GM12864 (cell line): ENCODE measurements around the gene C5.
"Not testable (repeated sequence)": the region's sequence is repeated elsewhere in the genome, so short reads cannot be mapped to it uniquely, and the experiment has no call there.

ENCODE experiments used
- DNase-seq: peaks from one replicate; pipeline ENCODE4 v3.0.0-alpha.2; 2011; ENCODE audit warnings: low read depth
- H3K4me3 ChIP-seq: 2 replicates; pipeline ENCODE4 v1.5.1; 2011; ENCODE audit warnings: mild to moderate bottlenecking, low read depth, low read length, control low read depth
- CTCF ChIP-seq: IDR thresholded peaks from 2 replicates; pipeline ENCODE4 v1.5.1; 2011; ENCODE audit warnings: low read depth, mild to moderate bottlenecking, moderate library complexity, low read length, control low read depth, inconsistent platforms; ENCODE audit errors: missing control alignments

Gene C5

GRCh38 chr9:121050128-121050988, at the start of gene C5:
Gene C5, minus strand, starts transcription at chr9:121050275. Its CDS starts 29 bp downstream, at chr9:121050246.
- no peak within 1 kb of the TSS for H3K4me3 ChIP-seq
- DNase-seq = no peak
- no peak for TF ChIP-seq CTCF

GRCh38 chr9:121098567-121099198, 48.6 kb upstream of the C5 start:
- no peak for DNase-seq
- no peak overlapping the region for H3K4me3 ChIP-seq
- TF ChIP-seq CTCF = no peak

GRCh38 chr9:121095057-121095456, 45.0 kb upstream of the C5 start:
- H3K4me3 ChIP-seq = no peak overlapping the region
- no peak for DNase-seq
- TF ChIP-seq CTCF = no peak

- not testable (repeated sequence) for H3K4me3 ChIP-seq, DNase-seq
Observed at GRCh38 chr9:121090743-121091142, 40.7 kb upstream of the C5 start.

GRCh38 chr9:121088576-121088975, 38.5 kb upstream of the C5 start:
- H3K4me3 ChIP-seq = no peak overlapping the region
- DNase-seq = no peak
- no peak for TF ChIP-seq CTCF

GRCh38 chr9:121085661-121086060, 35.6 kb upstream of the C5 start:
- H3K4me3 ChIP-seq = no peak overlapping the region
- no peak for TF ChIP-seq CTCF
- DNase-seq = no peak

GRCh38 chr9:121082075-121082474, 32.0 kb upstream of the C5 start:
- no peak for TF ChIP-seq CTCF
- no peak for DNase-seq

More at GRCh38 chr9:121082075-121082474, 32.0 kb upstream of the C5 start:
- no peak overlapping the region for H3K4me3 ChIP-seq
